T-helper 1 cell (primary cell): ENCODE measurements around the gene CLTRN.

Experiments used
- DNase-seq, 5 donors: peaks; one replicate each; pipeline ENCODE4 v3.0.0-alpha.2; 2012 to 2020

Gene CLTRN

GRCh38 chrX:15646543-15646942, 18.1 kb downstream of the CLTRN start:
- DNase-seq, result no peak

GRCh38 chrX:15646031-15646430, 18.6 kb downstream of the CLTRN start:
- DNase-seq, result no peak

GRCh38 chrX:15645266-15645665, 19.3 kb downstream of the CLTRN start:
- no peak for DNase-seq

GRCh38 chrX:15644560-15644872, 20.1 kb downstream of the CLTRN start:
- DNase-seq, result no peak

- no peak for DNase-seq
Observed at GRCh38 chrX:15643786-15644559, 20.6 kb downstream of the CLTRN start.

GRCh38 chrX:15631637-15632036, 33.0 kb downstream of the CLTRN start:
- no peak for DNase-seq

- no peak for DNase-seq
Observed at GRCh38 chrX:15623054-15623453, 41.6 kb downstream of the CLTRN start.

- no peak for DNase-seq
Observed at GRCh38 chrX:15619053-15619755, 45.4 kb downstream of the CLTRN start.

GRCh38 chrX:15617111-15617510, 47.5 kb downstream of the CLTRN start:
- DNase-seq, result no peak

- no peak for DNase-seq
Observed at GRCh38 chrX:15616531-15616930, 48.1 kb downstream of the CLTRN start.

- DNase-seq, result no peak
Observed at GRCh38 chrX:15607067-15607466, 57.5 kb downstream of the CLTRN start.

- DNase-seq, result no peak
Observed at GRCh38 chrX:15606136-15606535, 58.5 kb downstream of the CLTRN start.

GRCh38 chrX:15605226-15605625, 59.4 kb downstream of the CLTRN start:
- DNase-seq, result no peak

GRCh38 chrX:15602761-15603160, 61.8 kb downstream of the CLTRN start:
- DNase-seq, result no peak

- no peak for DNase-seq
Observed at GRCh38 chrX:15601932-15602331, 62.7 kb downstream of the CLTRN start.

- DNase-seq, result no peak
Observed at GRCh38 chrX:15600745-15601144, 63.9 kb downstream of the CLTRN start, which contains the start of gene ACE2. ACE2 (minus strand) TSS chrX:15600960; CDS start chrX:15600911, 49 bp downstream.

- no peak for DNase-seq
Observed at GRCh38 chrX:15600049-15600448, 64.6 kb downstream of the CLTRN start.

- DNase-seq, result no peak
Observed at GRCh38 chrX:15599461-15599860, 65.1 kb downstream of the CLTRN start.

GRCh38 chrX:15598026-15598425, 66.6 kb downstream of the CLTRN start:
- no peak for DNase-seq

GRCh38 chrX:15594371-15594770, 70.2 kb downstream of the CLTRN start:
- DNase-seq, result no peak

GRCh38 chrX:15579778-15580747, 84.5 kb downstream of the CLTRN start:
- no peak for DNase-seq
